Aorta (tissue), 5 donors: ENCODE data around the gene MYO18B. TPM values are rescaled to one million over a fixed set of nuclear protein-coding genes. Genes with fewer than 3 reads are reported as not detected.

Experiments
- ATAC-seq: fragments of 200-7000 bp; cut with Tn5 transposase; one replicate; pipeline ENCODE4 v1.9.1; 2022; ENCODE audit warnings: moderate library complexity; ENCODE audit not compliant: low FRiP score
- DNase-seq, 2 donors: peaks; one replicate each; pipeline ENCODE4 v3.0.0-alpha.2; 2020
- H3K27ac ChIP-seq, 2 donors: one replicate each; pipeline ENCODE4 v1.5.1; 2013; ENCODE audit warnings: low read length in 2 of 2, mild to moderate bottlenecking in 2 of 2, moderate library complexity in 2 of 2, control low read depth in 1 of 2, inconsistent platforms in 1 of 2, low read depth in 1 of 2
- H3K27me3 ChIP-seq, 2 donors: one replicate each; pipeline ENCODE4 v1.6.1; 2013; ENCODE audit warnings: control low read depth in 1 of 2, low read length in 1 of 2, mild to moderate bottlenecking in 1 of 2, moderate library complexity in 1 of 2; ENCODE audit not compliant: insufficient read depth in 2 of 2, control insufficient read depth in 1 of 2
- H3K36me3 ChIP-seq, 2 donors: one replicate each; pipeline ENCODE4 v1.6.1; 2013; ENCODE audit warnings: control low read depth in 1 of 2, low read length in 1 of 2, mild to moderate bottlenecking in 1 of 2; ENCODE audit not compliant: insufficient read depth in 2 of 2, control insufficient read depth in 1 of 2
- H3K4me1 ChIP-seq, 2 donors: one replicate each; pipeline ENCODE4 v1.6.1; 2013; ENCODE audit warnings: low read length in 2 of 2, control low read depth in 1 of 2, mild to moderate bottlenecking in 1 of 2, moderate library complexity in 1 of 2; ENCODE audit not compliant: insufficient read depth in 2 of 2, control insufficient read depth in 1 of 2
- H3K4me3 ChIP-seq, 2 donors: one replicate each; pipeline ENCODE4 v1.5.1; 2013; ENCODE audit warnings: low read length in 2 of 2, control low read depth in 1 of 2, mild to moderate bottlenecking in 1 of 2
- H3K9me3 ChIP-seq: one replicate; pipeline ENCODE4 v1.6.1; 2013; ENCODE audit warnings: mild to moderate bottlenecking, low read length; ENCODE audit not compliant: control insufficient read depth
- WGBS, 2 donors: extraction: QIAGEN DNeasy Blood & Tissue Kit; methylation state at CpG; one replicate each; pipeline ENCODE4 v1.1.7; 2013; 5-methylcytosine and 5-hydroxymethylcytosine counted together
- intact Hi-C, 2 donors: fragments of 100-400 bp; cut with DNase I; formaldehyde crosslinking; loops; one replicate each; pipeline versions ENCODE4 v1.14.2 to v1.15.0; 2022
- polyA plus RNA-seq, 2 donors: library from polyadenylated mRNA; stranded (reverse); fragments of 200-250 nt; gene quantifications; one replicate each; pipeline ENCODE4 v1.2.3, GENCODE V29; 2013
- total RNA-seq, 2 donors: library from RNA; stranded (reverse); fragmentation: NEBNext Ultra II Directional; extraction: Animal tissue kit (Norgen Biotek cat#: 25700); gene quantifications; one replicate each; pipeline ENCODE4 v1.2.1, GENCODE V29; 2021
- donor health status: healthy with polysubstance abuse.
- donor health status: Bipolar disorder and iron deficiency.
- donor health status: DM: no; HTN: no; CAD: no.
- donor health status: DM: no; HTN: no; CAD: no.
- donor health status: DM: yes; HTN: yes; CAD: no.

Gene MYO18B
- total and polyA plus RNA-seq, 4 donors = 10.1 to 31.6 (median 22.1) TPM

DNA sequence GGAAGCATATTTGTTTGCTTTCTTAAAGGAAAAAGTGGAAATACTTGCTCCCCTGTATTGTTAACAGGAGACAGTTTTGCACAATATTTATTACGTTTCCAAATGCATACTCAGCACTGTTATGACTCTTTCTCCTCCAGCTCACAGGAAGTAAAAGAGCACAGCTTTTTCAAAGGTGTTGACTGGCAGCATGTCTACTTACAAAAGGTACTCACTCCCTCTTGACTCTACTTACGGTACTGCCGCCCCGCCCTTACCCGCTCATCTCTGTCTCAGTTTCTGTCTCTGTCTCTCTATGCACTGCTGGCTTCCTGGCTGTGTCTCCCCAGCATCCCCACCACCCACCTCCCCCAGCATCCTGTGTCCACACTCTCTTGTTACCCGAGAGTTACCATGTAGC lies 32.2 kb upstream of the MYO18B start:
- 88 to 92% methylated on average over 6 of the region's 6 CpGs for WGBS, 2 donors
- no peaks in the 10 kb centered on the region for H3K27me3 ChIP-seq
- no peaks in the 10 kb centered on the region for H3K4me1 ChIP-seq
- H3K9me3 ChIP-seq = no peaks in the 10 kb centered on the region
- intact Hi-C loops = loop anchor here (5.0 to 10.0 kb wide), 2 partner anchors 63 to 235 kb away; no protein-coding TSS in a partner anchor
- no peak for ATAC-seq
- no peak overlapping the region for H3K27ac ChIP-seq
- H3K4me3 ChIP-seq = no peak overlapping the region
- no peak for DNase-seq
- no peaks in the 10 kb centered on the region for H3K36me3 ChIP-seq

DNA sequence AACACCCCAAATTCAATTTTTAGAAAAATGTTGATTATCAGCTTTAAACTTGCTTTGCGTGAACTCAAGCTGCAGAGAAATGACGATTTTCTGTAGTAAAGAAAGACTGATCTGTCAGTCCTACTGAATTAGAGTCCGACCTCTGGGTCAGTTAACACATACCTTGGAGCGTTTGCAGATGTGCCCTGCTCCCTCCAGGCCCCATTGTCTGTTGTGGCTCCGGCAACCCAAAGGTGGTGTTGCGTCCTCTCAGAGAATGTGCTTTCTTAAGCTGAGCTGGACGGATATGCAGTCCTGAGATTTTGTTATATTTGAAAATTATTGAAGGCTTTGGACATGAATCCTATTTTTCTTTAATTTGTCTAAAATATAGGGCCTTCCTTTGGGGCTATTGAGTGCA lies 31.5 kb upstream of the MYO18B start:
- no peak overlapping the region for H3K4me3 ChIP-seq
- no peaks in the 10 kb centered on the region for H3K4me1 ChIP-seq
- no peaks in the 10 kb centered on the region for H3K27me3 ChIP-seq
- ATAC-seq = no peak
- H3K9me3 ChIP-seq = no peaks in the 10 kb centered on the region
- intact Hi-C loops = no loop called here
- no peak overlapping the region for H3K27ac ChIP-seq
- no peak for DNase-seq
- 92 to 93% methylated on average over 7 of the region's 7 CpGs for WGBS, 2 donors
- H3K36me3 ChIP-seq = no peaks in the 10 kb centered on the region

GRCh38 chr22:25711491-25711890 lies 30.5 kb upstream of the MYO18B start:
- no peaks in the 10 kb centered on the region for H3K9me3 ChIP-seq
- no peaks in the 10 kb centered on the region for H3K27me3 ChIP-seq
- DNase-seq (no peak), ATAC-seq (no peak)
- intact Hi-C loops = no loop called here
- no peak overlapping the region for H3K4me3 ChIP-seq
- H3K27ac ChIP-seq = no peak overlapping the region
- no peaks in the 10 kb centered on the region for H3K4me1 ChIP-seq
- 88 to 89% methylated on average over 6 of the region's 6 CpGs for WGBS, 2 donors
- H3K36me3 ChIP-seq = no peaks in the 10 kb centered on the region

DNA sequence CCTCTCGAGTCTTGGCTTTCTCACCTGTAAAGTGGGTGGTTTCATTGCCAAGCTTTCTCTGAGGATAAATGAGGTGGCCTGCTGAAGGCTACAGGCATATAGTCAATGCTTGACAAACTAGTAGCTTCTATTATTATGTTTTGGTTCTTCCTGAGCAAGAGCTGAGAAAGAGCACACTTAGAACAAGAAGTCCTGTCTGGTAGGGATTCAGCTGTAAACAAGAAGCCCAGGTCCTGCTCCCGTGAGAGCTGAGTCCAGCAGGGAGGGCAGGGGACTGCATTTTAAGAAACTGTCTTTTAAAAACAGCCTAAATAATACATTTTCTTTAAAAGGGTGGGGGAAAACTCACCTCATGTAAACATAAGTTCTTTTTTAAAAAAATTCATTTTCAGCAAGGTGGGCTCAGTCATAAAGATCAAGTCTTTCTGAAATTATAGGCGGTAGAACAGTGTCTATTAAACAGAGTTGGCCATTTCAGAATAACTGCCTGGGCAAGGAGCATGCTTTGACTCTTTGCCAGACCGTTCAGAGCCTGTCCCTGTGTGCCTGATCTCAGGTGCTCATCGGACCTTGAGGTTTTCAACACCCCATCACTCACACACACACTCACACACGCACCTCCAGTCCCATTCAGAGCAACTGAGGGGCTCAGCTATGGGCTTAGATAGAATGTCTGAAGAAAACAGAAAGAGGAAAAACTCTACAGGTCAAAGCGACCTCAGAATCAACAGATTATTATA lies 29.2 kb upstream of the MYO18B start:
- DNase-seq (no peak), ATAC-seq (no peak)
- Histone ChIP-seq H3K4me3 (no peak overlapping the region), H3K27me3 (no peaks in the 10 kb centered on the region), H3K9me3 (no peaks in the 10 kb centered on the region), H3K36me3 (no peaks in the 10 kb centered on the region), H3K27ac (no peak overlapping the region), H3K4me1 (no peaks in the 10 kb centered on the region)
- intact Hi-C loops = no loop called here
- 93 to 94% methylated on average over 7 of the region's 7 CpGs for WGBS, 2 donors

- H3K9me3 ChIP-seq = no peaks in the 10 kb centered on the region
- no peaks in the 10 kb centered on the region for H3K27me3 ChIP-seq
- no peak overlapping the region for H3K27ac ChIP-seq
- ATAC-seq = no peak
- no peak overlapping the region for H3K4me3 ChIP-seq
- H3K4me1 ChIP-seq = peaks cover 0 to 2% of the 10 kb centered on the region in 2 donors
- no peak for DNase-seq
- no peaks in the 10 kb centered on the region for H3K36me3 ChIP-seq
- 69% methylated on average over 7 of the region's 7 CpGs for WGBS, 2 donors
- intact Hi-C loops = no loop called here
Measured at GRCh38 chr22:25714070-25714469, 27.9 kb upstream of the MYO18B start.

DNA sequence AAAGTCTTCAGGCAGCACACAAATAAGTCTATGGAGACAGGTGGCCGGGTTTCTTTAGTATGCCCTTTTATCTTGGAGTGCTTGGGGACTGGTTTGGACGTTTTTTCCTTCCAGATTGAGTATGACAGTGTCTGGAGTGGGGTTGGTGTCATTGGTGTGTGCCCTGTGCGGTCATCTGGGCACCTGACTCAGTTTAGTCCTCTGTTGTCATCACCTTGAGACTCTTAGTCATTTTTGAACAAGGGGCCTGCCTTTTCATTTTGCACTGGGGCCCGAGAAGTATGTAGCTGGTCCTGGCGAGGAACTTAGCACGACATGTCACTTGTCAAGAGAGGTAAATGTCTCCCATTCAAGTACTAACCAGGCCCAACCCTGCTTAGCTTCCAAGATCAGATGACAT lies 27.2 kb upstream of the MYO18B start:
- H3K4me3 ChIP-seq = no peak overlapping the region
- intact Hi-C loops = loop anchor here in 1 of 2 donors (5.0 kb wide), 1 partner anchor 58 kb away; no protein-coding TSS in a partner anchor
- DNase-seq (no peak), ATAC-seq (no peak)
- H3K27ac ChIP-seq = no peak overlapping the region
- no peaks in the 10 kb centered on the region for H3K9me3 ChIP-seq
- whole genome bisulfite sequencing, 2 donors = 34 to 49% methylated on average over 6 of the region's 6 CpGs
- H3K27me3 ChIP-seq = no peaks in the 10 kb centered on the region
- H3K4me1 ChIP-seq = peaks cover 0 to 2% of the 10 kb centered on the region in 2 donors
- no peaks in the 10 kb centered on the region for H3K36me3 ChIP-seq

GRCh38 chr22:25716637-25717036 lies 25.4 kb upstream of the MYO18B start:
- Histone ChIP-seq H3K27ac (no peak overlapping the region), H3K36me3 (no peaks in the 10 kb centered on the region), H3K4me3 (no peak overlapping the region), H3K4me1 (peaks cover 0 to 2% of the 10 kb centered on the region in 2 donors), H3K27me3 (no peaks in the 10 kb centered on the region), H3K9me3 (no peaks in the 10 kb centered on the region)
- 96 to 97% methylated on average over 10 of the region's 10 CpGs for WGBS, 2 donors
- no peak for DNase-seq
- intact Hi-C loops = loop anchor here in 1 of 2 donors (5.0 kb wide), 1 partner anchor 56 kb away; no protein-coding TSS in a partner anchor
- no peak for ATAC-seq

DNA sequence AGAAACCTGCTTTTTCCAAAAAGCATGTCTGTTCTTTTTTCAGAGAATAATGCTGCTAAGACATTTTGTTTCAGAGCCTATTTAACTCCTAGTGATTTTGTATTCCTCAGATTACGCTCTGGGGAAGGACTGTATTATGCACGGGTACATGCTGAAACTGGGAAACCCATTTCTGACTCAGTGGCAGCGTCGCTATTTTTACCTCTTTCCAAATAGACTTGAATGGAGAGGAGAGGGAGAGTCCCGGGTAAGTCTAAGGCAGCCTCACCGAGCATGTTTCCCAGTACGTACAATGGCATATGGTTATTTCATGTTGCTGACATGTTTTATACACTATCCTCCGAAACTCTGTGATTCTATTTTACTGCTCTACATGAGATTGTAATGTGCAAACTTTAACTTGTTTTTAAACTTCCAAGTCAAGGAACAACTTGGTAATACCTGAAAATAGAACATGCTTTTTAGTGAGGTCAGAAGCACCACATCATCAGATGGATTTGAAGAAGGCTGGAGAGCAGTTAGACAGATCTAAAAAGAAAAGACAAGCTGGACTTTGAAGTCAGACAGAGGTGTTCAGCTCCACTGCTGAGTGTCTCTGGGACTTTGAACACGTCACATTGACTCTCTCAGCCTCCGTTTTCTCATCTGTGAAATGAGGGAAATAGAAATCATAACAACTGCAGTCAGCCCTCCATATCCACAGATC lies 23.7 kb upstream of the MYO18B start:
- Histone ChIP-seq H3K36me3 (no peaks in the 10 kb centered on the region), H3K9me3 (no peaks in the 10 kb centered on the region), H3K4me1 (peaks cover 0 to 2% of the 10 kb centered on the region in 2 donors), H3K27me3 (no peaks in the 10 kb centered on the region), H3K4me3 (no peak overlapping the region), H3K27ac (peak overlapping the region in 1 of 2 donors; percentile 22)
- DNase-seq (no peak), ATAC-seq (no peak)
- intact Hi-C loops = loop anchor here in 1 of 2 donors (5.0 kb wide), 1 partner anchor 54 kb away; no protein-coding TSS in a partner anchor
- WGBS, 2 donors = 9 to 16% methylated on average over 10 of the region's 10 CpGs

GRCh38 chr22:25722223-25722622 lies 19.8 kb upstream of the MYO18B start:
- H3K27ac ChIP-seq = no peak overlapping the region
- 97 to 98% methylated on average over 16 of the region's 16 CpGs for WGBS, 2 donors
- no peaks in the 10 kb centered on the region for H3K9me3 ChIP-seq
- DNase-seq (no peak), ATAC-seq (no peak)
- no peaks in the 10 kb centered on the region for H3K36me3 ChIP-seq
- intact Hi-C loops = no loop called here
- no peak overlapping the region for H3K4me3 ChIP-seq
- peaks cover 0 to 2% of the 10 kb centered on the region in 2 donors for H3K4me1 ChIP-seq
- no peaks in the 10 kb centered on the region for H3K27me3 ChIP-seq
